ENCODE results near the gene STMN3.

The STMN3 gene

DNA sequence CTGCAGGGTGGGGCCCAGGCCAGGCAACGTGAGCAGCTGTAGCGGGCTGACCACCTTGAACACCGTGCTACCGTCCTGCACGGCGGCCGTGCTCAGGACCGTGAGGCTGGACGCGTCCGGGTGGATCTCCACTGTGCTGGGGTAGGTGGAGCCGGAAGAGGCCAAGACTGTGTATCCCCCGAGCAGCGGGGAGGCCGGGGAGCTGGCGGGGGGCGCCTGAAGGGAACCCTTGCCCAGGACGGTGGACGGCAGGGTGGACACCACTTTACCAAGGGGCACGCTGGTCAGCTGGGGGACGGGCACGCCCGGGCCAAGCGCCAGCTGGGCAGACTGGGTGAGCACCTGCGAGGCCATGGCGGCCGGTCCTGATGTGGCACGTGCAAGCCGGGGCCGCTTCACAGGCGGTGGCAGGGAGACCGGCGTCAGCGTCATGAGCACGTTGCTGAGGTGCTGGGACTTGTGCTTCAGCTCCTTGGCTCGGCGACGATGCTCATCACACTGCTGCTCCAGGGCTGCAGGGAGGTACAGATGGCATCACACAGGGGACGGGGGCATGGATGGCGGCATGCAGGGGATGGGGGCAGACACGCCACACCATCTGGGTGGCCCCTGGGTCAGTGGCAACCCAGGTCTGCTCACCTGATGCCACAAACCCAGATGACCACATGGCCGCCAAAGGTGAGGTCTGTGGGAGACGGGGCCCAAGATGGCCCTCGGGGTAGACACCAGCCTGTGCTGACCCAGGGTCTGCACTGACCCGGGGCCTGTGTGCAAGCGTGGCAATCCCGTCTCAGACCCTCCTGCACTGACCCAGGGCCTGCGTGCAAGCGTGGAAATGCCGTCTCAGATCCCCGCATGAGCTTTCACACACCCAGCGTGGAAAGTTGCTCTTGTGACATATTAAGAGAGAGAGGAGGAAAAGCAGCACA, 62.7 kb downstream of the STMN3 start:
- in situ Hi-C loops (cut with MboI; ENCODE audit: low sequenced_read_pairs): no loop called here
